HCT116 (cell line): ENCODE results near the gene YWHAH. TPM values are rescaled to one million over a fixed set of nuclear protein-coding genes. Genes with fewer than 3 reads are reported as not detected.

Experiments
- ATAC-seq: fragments of 200-7000 bp; cut with Tn5 transposase; 2 replicates; pipeline ENCODE4 v1.9.1; 2020; ENCODE audit warnings: mild to moderate bottlenecking, moderate library complexity
- BruUV-seq: library from RNA; stranded (reverse); fragments of 400-500 nt; replicated peaks from 2 replicates; lab custom pipeline; 2021; lab: Mats Ljungman, UMichigan
- CTCF ChIA-PET: fragments of 300-600 bp; sonication (Branson Sonifier 250); formaldehyde crosslinking; loops from one replicate; lab custom pipeline; 2021; ENCODE audit warnings: antibody characterized with exemption; lab: Charles Lee
- POLR2A ChIA-PET: fragments of 300-600, 350-600 bp; sonication (Branson Sonifier 250); formaldehyde crosslinking; loops from one replicate; lab custom pipeline; 2021; ENCODE audit warnings: antibody characterized with exemption; lab: Charles Lee
- RAD21 ChIA-PET, 2 experiments: fragments of 300-600 bp; sonication (Branson Sonifier 250); formaldehyde crosslinking; loops; one replicate each; lab custom pipeline; 2023; ENCODE audit warnings: low total read pairs in 2 of 2; ENCODE audit not compliant: uncharacterized antibody in 2 of 2, unreplicated experiment in 2 of 2, low non-redundant PET in 1 of 2; lab: Charles Lee
- DNase-seq: peaks from one replicate; pipeline ENCODE4 v3.0.0-alpha.2; 2010; ENCODE audit warnings: low read depth, low spot score
- H2AFZ ChIP-seq: fragments of 200-600 bp; shearing (Covaris generic), sonication (generic); 2 replicates; pipeline ENCODE4 v1.6.1; 2017; ENCODE audit warnings: low read depth, mixed run types, mixed read lengths, antibody characterized with exemption, low read length; ENCODE audit not compliant: poor library complexity, severe bottlenecking
- H3K27ac ChIP-seq: 2 replicates; pipeline ENCODE4 v1.5.1; 2012; ENCODE audit warnings: low read depth, low read length
- H3K27me3 ChIP-seq: fragments of 200-600 bp; sonication (generic); 2 replicates; pipeline ENCODE4 v1.6.1; 2016; ENCODE audit warnings: mixed run types, low read length, mixed read lengths; ENCODE audit not compliant: insufficient read depth
- H3K36me3 ChIP-seq, 2 experiments: fragments of 200-500 bp in 1 of 2; fragments of 200-600 bp in 1 of 2; sonication (Bioruptor generic) in 1 of 2; sonication (generic) in 1 of 2; 2 replicates each; pipeline versions ENCODE4 v1.5.1 to v1.6.1; 2014 to 2016; ENCODE audit warnings: low read length in 2 of 2, inconsistent platforms in 1 of 2, mixed read lengths in 1 of 2, mixed run types in 1 of 2; ENCODE audit not compliant: insufficient read depth in 2 of 2, control insufficient read depth in 1 of 2
- H3K4me1 ChIP-seq, 2 experiments: fragments of 200-600 bp in 1 of 2; sonication (generic) in 1 of 2; 2 replicates each; pipeline versions ENCODE4 v1.5.1 to v1.6.1; 2012 to 2017; ENCODE audit warnings: low read length in 2 of 2, inconsistent platforms in 1 of 2, mild to moderate bottlenecking in 1 of 2, mixed read lengths in 1 of 2, mixed run types in 1 of 2, moderate library complexity in 1 of 2; ENCODE audit not compliant: insufficient read depth in 2 of 2, control insufficient read depth in 1 of 2
- H3K4me2 ChIP-seq: fragments of 200-600 bp; sonication (generic); 2 replicates; pipeline ENCODE4 v1.6.1; 2017; ENCODE audit warnings: mixed run types, low read length, mixed read lengths
- H3K4me3 ChIP-seq, 2 experiments: fragments of 200-600 bp in 1 of 2; sonication (generic) in 1 of 2; replicated peaks in 1 of 2; 2 replicates each; pipeline ENCODE4 v1.5.1; 2011 to 2016; ENCODE audit warnings: low read length in 2 of 2, control low read depth in 1 of 2, low read depth in 1 of 2, mild to moderate bottlenecking in 1 of 2, mixed read lengths in 1 of 2, mixed run types in 1 of 2
- H3K79me2 ChIP-seq: fragments of 200-600 bp; sonication (generic); 2 replicates; pipeline ENCODE4 v1.6.1; 2017; ENCODE audit warnings: mild to moderate bottlenecking, mixed run types, low read length, moderate library complexity, mixed read lengths; ENCODE audit not compliant: insufficient read depth
- H3K9ac ChIP-seq: fragments of 200-600 bp; sonication (generic); 2 replicates; pipeline ENCODE4 v1.6.1; 2016; ENCODE audit warnings: low read length, mixed read lengths
- H3K9me2 ChIP-seq: fragments of 200-600 bp; sonication (generic), shearing (Covaris generic); 2 replicates; pipeline ENCODE4 v1.6.1; 2017; ENCODE audit warnings: mixed run types, mild to moderate bottlenecking, moderate library complexity; ENCODE audit not compliant: insufficient read depth
- H3K9me3 ChIP-seq, 2 experiments: fragments of 200-500 bp in 1 of 2; fragments of 200-600 bp in 1 of 2; sonication (Bioruptor generic) in 1 of 2; sonication (generic) in 1 of 2; 2 replicates each; pipeline ENCODE4 v1.6.1; 2014 to 2017; ENCODE audit warnings: low read length in 2 of 2, mixed read lengths in 2 of 2, inconsistent platforms in 1 of 2, low read depth in 1 of 2, mild to moderate bottlenecking in 1 of 2, mixed run types in 1 of 2, moderate library complexity in 1 of 2; ENCODE audit not compliant: control insufficient read depth in 1 of 2, insufficient read depth in 1 of 2
- H4K20me1 ChIP-seq: fragments of 200-600 bp; sonication (generic), shearing (Covaris generic); 2 replicates; pipeline ENCODE4 v1.6.1; 2017; ENCODE audit warnings: mixed run types, mild to moderate bottlenecking, moderate library complexity; ENCODE audit not compliant: insufficient read depth
- CEBPB ChIP-seq: IDR thresholded peaks from 2 replicates; pipeline ENCODE4 v1.6.1; 2012; ENCODE audit warnings: low read depth
- JUND ChIP-seq: IDR thresholded peaks from 2 replicates; pipeline ENCODE4 v1.6.1; 2012
- RAD21 ChIP-seq: IDR thresholded peaks from 2 replicates; pipeline ENCODE4 v1.6.1; 2012; ENCODE audit warnings: low read depth, mild to moderate bottlenecking
- ZFX ChIP-seq: fragments of 450-650 bp; IDR thresholded peaks from 2 replicates; pipeline ENCODE4 v1.6.1; 2017
- ZNF274 ChIP-seq: fragments of 200-500 bp; sonication (Bioruptor generic); IDR thresholded peaks from 2 replicates; pipeline ENCODE4 v1.6.1; 2014; ENCODE audit warnings: mild to moderate bottlenecking, low read depth, low read length, inconsistent platforms
- intact Hi-C: fragments of 100-400 bp; cut with micrococcal nuclease; formaldehyde crosslinking; loops from 2 replicates; pipeline ENCODE4 v1.10.0; 2022
- total RNA-seq: library from RNA; stranded (reverse); gene quantifications from one replicate; pipeline ENCODE4 v1.2.1, GENCODE V29; 2021; ENCODE audit not compliant: unreplicated experiment
- TF ChIP-seq, protein P1 (sequence below): IDR thresholded peaks from 2 replicates; pipeline ENCODE4 v1.6.1; 2012
- TF ChIP-seq, protein P2 (sequence below), 3 experiments: fragments of 200-600 bp in 1 of 3; sonication (generic) in 1 of 3; IDR thresholded peaks in 2 of 3; conservative IDR thresholded peaks in 1 of 3; 2 replicates each; pipeline ENCODE4 v1.5.1; 2012 to 2017; ENCODE audit warnings: low read depth in 2 of 3, low read length in 2 of 3, antibody characterized with exemption in 1 of 3, borderline replicate concordance in 1 of 3, control low read depth in 1 of 3, mild to moderate bottlenecking in 1 of 3, mixed read lengths in 1 of 3, mixed run types in 1 of 3, moderate library complexity in 1 of 3; ENCODE audit not compliant: insufficient read depth in 1 of 3

Gene YWHAH
- total RNA-seq, 1 experiment from 2014 or later, result 140 TPM

DNA sequence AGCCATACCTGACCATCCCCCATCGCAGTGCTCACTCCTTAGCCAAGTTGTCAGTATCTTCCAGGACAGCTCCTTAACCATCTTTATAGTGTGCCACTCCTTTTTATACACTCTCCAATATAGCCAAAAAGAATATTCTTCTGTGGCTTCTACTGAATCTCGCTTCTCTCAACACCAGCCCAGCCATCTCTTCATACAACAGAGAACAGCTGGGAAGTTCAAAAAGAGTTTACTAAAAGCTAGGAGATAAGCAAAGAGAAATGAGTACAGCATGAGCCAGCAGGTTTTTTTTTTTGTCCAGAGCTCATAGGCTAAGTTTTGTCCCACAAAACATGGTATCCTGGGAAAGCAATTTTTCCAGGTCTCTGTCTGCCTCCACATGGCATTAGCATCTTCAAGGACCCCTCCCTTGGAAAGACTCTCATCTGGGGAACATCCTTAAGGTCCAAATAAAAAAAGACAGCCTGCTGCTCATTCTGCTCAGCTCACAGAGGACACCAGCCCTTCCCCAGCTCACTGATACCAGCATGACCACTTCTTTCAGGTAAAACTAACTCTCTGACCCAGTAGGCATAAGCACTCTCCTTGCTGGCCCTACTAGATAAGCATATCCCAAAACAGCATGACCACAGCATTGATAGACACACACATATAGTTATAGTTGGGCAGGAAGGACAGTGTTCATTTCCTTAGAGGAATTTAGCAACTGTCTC lies 48.8 kb upstream of the YWHAH start:
- no peaks in the 10 kb centered on the region for H3K4me1 ChIP-seq
- no peak overlapping the region for H3K9ac ChIP-seq
- no peaks in the 10 kb centered on the region for H3K79me2 ChIP-seq
- H3K27ac ChIP-seq, result no peak overlapping the region
- intact Hi-C loops, result no loop called here
- H3K4me2 ChIP-seq, result no peak overlapping the region
- H3K36me3 ChIP-seq, result peaks cover 10 to 15% of the 10 kb centered on the region in 2 experiments; a peak in 3 of 4 replicates
- no TSS peak for BruUV-seq
- ATAC-seq (no peak), DNase-seq (no peak)
- no peaks in the 10 kb centered on the region for H3K27me3 ChIP-seq
- no peaks in the 10 kb centered on the region for H3K9me2 ChIP-seq
- H4K20me1 ChIP-seq, result no peaks in the 10 kb centered on the region
- ChIA-PET POLR2A (no interaction called here), CTCF (interaction anchor here (0.7 kb wide), 1 partner anchor 1003 kb away, joined by 3 read pairs; no protein-coding TSS in a partner anchor), RAD21 (no interaction called here)
- H3K9me3 ChIP-seq, result no peaks in the 10 kb centered on the region
- no peak for TF ChIP-seq ZNF274
- no peak for TF ChIP-seq RAD21
- TF ChIP-seq ZFX, result no peak
- no peak for TF ChIP-seq CEBPB
- TF ChIP-seq JUND, result no peak
- TF ChIP-seq, protein P1, sequence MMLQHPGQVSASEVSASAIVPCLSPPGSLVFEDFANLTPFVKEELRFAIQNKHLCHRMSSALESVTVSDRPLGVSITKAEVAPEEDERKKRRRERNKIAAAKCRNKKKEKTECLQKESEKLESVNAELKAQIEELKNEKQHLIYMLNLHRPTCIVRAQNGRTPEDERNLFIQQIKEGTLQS, result no peak
- TF ChIP-seq, protein P2, sequence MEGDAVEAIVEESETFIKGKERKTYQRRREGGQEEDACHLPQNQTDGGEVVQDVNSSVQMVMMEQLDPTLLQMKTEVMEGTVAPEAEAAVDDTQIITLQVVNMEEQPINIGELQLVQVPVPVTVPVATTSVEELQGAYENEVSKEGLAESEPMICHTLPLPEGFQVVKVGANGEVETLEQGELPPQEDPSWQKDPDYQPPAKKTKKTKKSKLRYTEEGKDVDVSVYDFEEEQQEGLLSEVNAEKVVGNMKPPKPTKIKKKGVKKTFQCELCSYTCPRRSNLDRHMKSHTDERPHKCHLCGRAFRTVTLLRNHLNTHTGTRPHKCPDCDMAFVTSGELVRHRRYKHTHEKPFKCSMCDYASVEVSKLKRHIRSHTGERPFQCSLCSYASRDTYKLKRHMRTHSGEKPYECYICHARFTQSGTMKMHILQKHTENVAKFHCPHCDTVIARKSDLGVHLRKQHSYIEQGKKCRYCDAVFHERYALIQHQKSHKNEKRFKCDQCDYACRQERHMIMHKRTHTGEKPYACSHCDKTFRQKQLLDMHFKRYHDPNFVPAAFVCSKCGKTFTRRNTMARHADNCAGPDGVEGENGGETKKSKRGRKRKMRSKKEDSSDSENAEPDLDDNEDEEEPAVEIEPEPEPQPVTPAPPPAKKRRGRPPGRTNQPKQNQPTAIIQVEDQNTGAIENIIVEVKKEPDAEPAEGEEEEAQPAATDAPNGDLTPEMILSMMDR (IDR thresholded peaks at IDR 0.05 in 2 of 3, conservative IDR thresholded peaks at IDR 0.05 in 1 of 3; ENCODE audit: borderline replicate concordance in 1 of 3, insufficient read depth in 1 of 3, low read depth in 2 of 3, low read length in 2 of 3), result no peak
- H2AFZ ChIP-seq, result no peak overlapping the region
- no peak overlapping the region for H3K4me3 ChIP-seq
